Measurements from ENCODE around the gene NCBP1.

The NCBP1 gene

GRCh38 chr9:97627624-97628023, 6.0 kb upstream of the NCBP1 start:
- DNase-seq = no peak

- peak; percentile 26 for DNase-seq
Measured at GRCh38 chr9:97628668-97629067, 5.0 kb upstream of the NCBP1 start.

GRCh38 chr9:97629156-97629555, 4.5 kb upstream of the NCBP1 start:
- DNase-seq = no peak

- no peak for DNase-seq
Measured at GRCh38 chr9:97630591-97630990, 3.0 kb upstream of the NCBP1 start.

- DNase-seq = peak; percentile 65
Measured at GRCh38 chr9:97632248-97632984, 1.2 kb upstream of the NCBP1 start.

GRCh38 chr9:97633859-97634490, 354 bp downstream of the NCBP1 start:
- no peak for DNase-seq

GRCh38 chr9:97635026-97635425, 1.4 kb downstream of the NCBP1 start:
- DNase-seq = no peak

GRCh38 chr9:97636903-97637302, 3.3 kb downstream of the NCBP1 start:
- no peak for DNase-seq

- no peak for DNase-seq
Measured at GRCh38 chr9:97638666-97639065, 5.0 kb downstream of the NCBP1 start.

- DNase-seq = peak; percentile 70
Measured at GRCh38 chr9:97640325-97640724, 6.7 kb downstream of the NCBP1 start.

- DNase-seq = no peak
Measured at GRCh38 chr9:97645720-97646119, 12.1 kb downstream of the NCBP1 start.

GRCh38 chr9:97647996-97648395, 14.4 kb downstream of the NCBP1 start:
- DNase-seq = no peak

GRCh38 chr9:97651646-97652045, 18.0 kb downstream of the NCBP1 start:
- DNase-seq = no peak

- DNase-seq = no peak
Measured at GRCh38 chr9:97658707-97659106, 25.1 kb downstream of the NCBP1 start.

GRCh38 chr9:97659771-97660170, 26.1 kb downstream of the NCBP1 start:
- DNase-seq = no peak

GRCh38 chr9:97660340-97660739, 26.7 kb downstream of the NCBP1 start:
- no peak for DNase-seq

GRCh38 chr9:97660847-97661246, 27.2 kb downstream of the NCBP1 start:
- no peak for DNase-seq

GRCh38 chr9:97665742-97666141, 32.1 kb downstream of the NCBP1 start:
- DNase-seq = no peak

GRCh38 chr9:97666907-97667686, 33.5 kb downstream of the NCBP1 start:
- no peak for DNase-seq

GRCh38 chr9:97668485-97668884, 34.9 kb downstream of the NCBP1 start:
- no peak for DNase-seq

- no peak for DNase-seq
Measured at GRCh38 chr9:97670586-97670985, 37.0 kb downstream of the NCBP1 start.

- no peak for DNase-seq
Measured at GRCh38 chr9:97672403-97672802, 38.8 kb downstream of the NCBP1 start.

- no peak for DNase-seq
Measured at GRCh38 chr9:97673922-97674321, 40.3 kb downstream of the NCBP1 start.

GRCh38 chr9:97675655-97676054, 42.0 kb downstream of the NCBP1 start:
- no peak for DNase-seq
